CD4-positive, alpha-beta T cell treated with Interferon gamma for 1 hour (primary cell): ENCODE measurements around the gene HEXA.

Source experiments
- DNase-seq: peaks from one replicate; pipeline ENCODE4 v3.0.0-alpha.2; 2020

HEXA gene

GRCh38 chr15:72372361-72372760 is 3.5 kb downstream of the HEXA start:
- no peak for DNase-seq

- DNase-seq: no peak
Observed at GRCh38 chr15:72369964-72370363, 5.8 kb downstream of the HEXA start.

- peak; percentile 8 for DNase-seq
Observed at GRCh38 chr15:72368899-72369298, 6.9 kb downstream of the HEXA start.

- no peak for DNase-seq
Observed at GRCh38 chr15:72368325-72368724, 7.5 kb downstream of the HEXA start.

GRCh38 chr15:72365844-72366243 is 10.0 kb downstream of the HEXA start:
- no peak for DNase-seq

- DNase-seq: no peak
Observed at GRCh38 chr15:72361176-72361575, 14.6 kb downstream of the HEXA start.

GRCh38 chr15:72358650-72359171 is 17.1 kb downstream of the HEXA start:
- DNase-seq: no peak

GRCh38 chr15:72358121-72358520 is 17.7 kb downstream of the HEXA start:
- no peak for DNase-seq

GRCh38 chr15:72354496-72354895 is 21.3 kb downstream of the HEXA start:
- DNase-seq: no peak

GRCh38 chr15:72353266-72353665 is 22.5 kb downstream of the HEXA start:
- no peak for DNase-seq

GRCh38 chr15:72345806-72346205 is 30.0 kb downstream of the HEXA start:
- no peak for DNase-seq

GRCh38 chr15:72345280-72345679 is 30.5 kb downstream of the HEXA start:
- DNase-seq: no peak

- no peak for DNase-seq
Observed at GRCh38 chr15:72344602-72345001, 31.2 kb downstream of the HEXA start.

GRCh38 chr15:72342385-72342784 is 33.4 kb downstream of the HEXA start:
- peak; percentile 12 for DNase-seq

- no peak for DNase-seq
Observed at GRCh38 chr15:72341361-72341760, 34.5 kb downstream of the HEXA start.

GRCh38 chr15:72340366-72340765 is 35.4 kb downstream of the HEXA start:
- DNase-seq: no peak

- no peak for DNase-seq
Observed at GRCh38 chr15:72339777-72340177, 36.0 kb downstream of the HEXA start.

GRCh38 chr15:72338617-72339321 is 37.0 kb downstream of the HEXA start:
- DNase-seq: no peak

GRCh38 chr15:72338148-72338547 is 37.7 kb downstream of the HEXA start:
- no peak for DNase-seq

- no peak for DNase-seq
Observed at GRCh38 chr15:72334842-72335241, 41.0 kb downstream of the HEXA start.

GRCh38 chr15:72331021-72331420 is 44.8 kb downstream of the HEXA start:
- no peak for DNase-seq

GRCh38 chr15:72323752-72324151 is 52.1 kb downstream of the HEXA start:
- no peak for DNase-seq

GRCh38 chr15:72319985-72320671 is 55.7 kb downstream of the HEXA start, which contains the start of gene CELF6:
Gene CELF6, minus strand, starts transcription at chr15:72320157. Its CDS starts 283 bp downstream, at chr15:72319874.
- peak; percentile 90 for DNase-seq

GRCh38 chr15:72319360-72319984 is 56.3 kb downstream of the HEXA start:
- peak; percentile 44 for DNase-seq
